SU-DHL-6 (cell line): ENCODE measurements around the gene BTBD9.

ENCODE experiments used
- CTCF ChIP-seq: fragments of 200-600 bp; sonication (generic); IDR thresholded peaks from one replicate; pipeline ENCODE4 v1.5.1; 2017; ENCODE audit warnings: antibody characterized with exemption, mild to moderate bottlenecking, low read length, moderate library complexity; ENCODE audit not compliant: insufficient read depth, poor library complexity, severe bottlenecking
- EZH2phosphoT487 ChIP-seq: fragments of 200-600 bp; sonication (generic), shearing (Covaris generic); conservative IDR thresholded peaks from 2 replicates; pipeline ENCODE4 v1.6.1; 2018; ENCODE audit warnings: mild to moderate bottlenecking, antibody characterized with exemption, low read length, moderate library complexity, mixed read lengths

GRCh38 chr6:38678178-38678760, 38.5 kb upstream of the BTBD9 start:
- TF ChIP-seq CTCF (no peak), EZH2phosphoT487 (no peak)
